Muscle of leg (tissue), 11 donors: ENCODE data around the gene NOXO1. TPM values are rescaled to one million over a fixed set of nuclear protein-coding genes. Genes with fewer than 3 reads are reported as not detected.
"Not testable (repeated sequence)": the region's sequence is repeated elsewhere in the genome, so short reads cannot be mapped to it uniquely, and the experiment has no call there.

ENCODE experiments used
- DNase-seq: peaks from one replicate; pipeline ENCODE4 v3.0.0; 2013
- H3K27ac ChIP-seq: one replicate; pipeline ENCODE4 v1.5.1; 2013; ENCODE audit warnings: mild to moderate bottlenecking, low read length, control low read depth
- H3K27me3 ChIP-seq: one replicate; pipeline ENCODE4 v1.6.1; 2013; ENCODE audit warnings: low read length; ENCODE audit not compliant: control insufficient read depth, insufficient read depth
- H3K36me3 ChIP-seq: one replicate; pipeline ENCODE4 v1.6.1; 2013; ENCODE audit warnings: low read length; ENCODE audit not compliant: control insufficient read depth, insufficient read depth
- H3K4me1 ChIP-seq: one replicate; pipeline ENCODE4 v1.6.1; 2013; ENCODE audit warnings: low read length; ENCODE audit not compliant: control insufficient read depth, insufficient read depth
- H3K4me3 ChIP-seq: one replicate; pipeline ENCODE4 v1.5.1; 2013; ENCODE audit warnings: low read length, control low read depth
- H3K9me3 ChIP-seq: replicated peaks from 2 replicates; pipeline ENCODE4 v1.6.1; 2013; ENCODE audit warnings: low read depth, low read length; ENCODE audit not compliant: control insufficient read depth
- WGBS: methylation state at CpG from one replicate; pipeline ENCODE4 v1.1.5; 2013; ENCODE audit warnings: missing lambda C conversion rate; ENCODE audit not compliant: insufficient coverage; 5-methylcytosine and 5-hydroxymethylcytosine counted together
- polyA plus RNA-seq, 8 donors: library from polyadenylated mRNA; unstranded; fragments of 120-200 nt; gene quantifications; one replicate each; pipeline versions ENCODE4 v1.2.1 to v1.2.3, GENCODE V29; 2013; ENCODE audit warnings: inconsistent platforms in 1 of 8, low replicate concordance in 1 of 8; ENCODE audit not compliant: insufficient read length in 8 of 8, insufficient read depth in 1 of 8
- total RNA-seq: library from RNA; stranded (reverse); fragments of 120-200 nt; gene quantifications from one replicate; pipeline ENCODE4 v1.2.4, GENCODE V29; 2013

Gene NOXO1
- total and polyA plus RNA-seq, 9 donors, result 0.29 to 1.7 (median 0.89) TPM

GRCh38 chr16:1971796-1972489 lies 9.3 kb downstream of the NOXO1 start, which contains the start of gene TBL3:
TBL3 (plus strand) TSS chr16:1972053; CDS start chr16:1972165, 112 bp downstream.
- under 1% methylated on average over 78 of the region's 78 CpGs for WGBS
- Histone ChIP-seq H3K4me3 (peak within 1 kb of the TSS; percentile 98), H3K27me3 (peaks cover 3% of the 10 kb centered on the region), H3K36me3 (peaks cover 30% of the 10 kb centered on the region), H3K9me3 (no peaks in the 10 kb centered on the region), H3K27ac (peak within 1 kb of the TSS; percentile 94), H3K4me1 (peaks cover 19% of the 10 kb centered on the region)
- peak; percentile 97 for DNase-seq

- Histone ChIP-seq H3K4me1 (peaks cover 30% of the 10 kb centered on the region), H3K27ac (no peak overlapping the region), H3K36me3 (peaks cover 9% of the 10 kb centered on the region), H3K4me3 (no peak overlapping the region), H3K9me3 (no peaks in the 10 kb centered on the region), H3K27me3 (no peaks in the 10 kb centered on the region)
- WGBS, result 86% methylated on average over 39 of the region's 41 CpGs
- DNase-seq, result no peak
Measured at GRCh38 chr16:1968146-1968953, 12.9 kb downstream of the NOXO1 start.

- DNase-seq, result no peak
- no peaks in the 10 kb centered on the region for H3K9me3 ChIP-seq
- H3K4me3 ChIP-seq, result peak within 1 kb of the TSS; percentile 93
- peaks cover 29% of the 10 kb centered on the region for H3K4me1 ChIP-seq
- H3K36me3 ChIP-seq, result peaks cover 24% of the 10 kb centered on the region
- peak within 1 kb of the TSS; percentile 97 for H3K27ac ChIP-seq
- H3K27me3 ChIP-seq, result no peaks in the 10 kb centered on the region
- WGBS, result 92% methylated on average over 4 of the region's 6 CpGs
Measured at GRCh38 chr16:1966460-1966859, 14.8 kb downstream of the NOXO1 start, which contains the start of gene RNF151. RNF151 (plus strand) TSS chr16:1966856; CDS start chr16:1966882, 26 bp downstream.

- Histone ChIP-seq H3K27ac (peak overlapping the region; percentile 97), H3K27me3 (no peaks in the 10 kb centered on the region), H3K4me1 (peaks cover 30% of the 10 kb centered on the region), H3K4me3 (peak overlapping the region; percentile 93), H3K9me3 (no peaks in the 10 kb centered on the region), H3K36me3 (peaks cover 32% of the 10 kb centered on the region)
- DNase-seq, result no peak
- 19% methylated on average over 24 of the region's 24 CpGs for WGBS
Measured at GRCh38 chr16:1965396-1966001, 15.8 kb downstream of the NOXO1 start.

- Histone ChIP-seq H3K4me3 (peak within 1 kb of the TSS; percentile 93), H3K36me3 (peaks cover 33% of the 10 kb centered on the region), H3K4me1 (peaks cover 36% of the 10 kb centered on the region), H3K9me3 (no peaks in the 10 kb centered on the region), H3K27ac (peak within 1 kb of the TSS; percentile 97), H3K27me3 (no peaks in the 10 kb centered on the region)
- DNase-seq, result peak; percentile 99
- 0% methylated on average over 92 of the region's 97 CpGs for WGBS
Measured at GRCh38 chr16:1964506-1965395, 16.5 kb downstream of the NOXO1 start, which contains the start of gene RPS2. RPS2 (minus strand) TSS chr16:1964826; CDS start chr16:1964625, 201 bp downstream.

GRCh38 chr16:1963806-1964505 lies 17.3 kb downstream of the NOXO1 start:
- Histone ChIP-seq H3K27ac (peak overlapping the region; percentile 96), H3K4me3 (peak overlapping the region; percentile 93), H3K36me3 (peaks cover 33% of the 10 kb centered on the region), H3K4me1 (peaks cover 38% of the 10 kb centered on the region), H3K27me3 (no peaks in the 10 kb centered on the region), H3K9me3 (no peaks in the 10 kb centered on the region)
- peak; percentile 50 for DNase-seq
- WGBS, result 5% methylated on average over 29 of the region's 44 CpGs

- not testable (repeated sequence) for H3K27ac ChIP-seq, H3K9me3 ChIP-seq, H3K27me3 ChIP-seq, H3K4me3 ChIP-seq, DNase-seq
- H3K36me3 ChIP-seq, result peaks cover 33% of the 10 kb centered on the region
- WGBS, result 80% methylated on average over 13 of the region's 37 CpGs
- H3K4me1 ChIP-seq, result peaks cover 42% of the 10 kb centered on the region
Measured at GRCh38 chr16:1962161-1963153, 18.8 kb downstream of the NOXO1 start.

GRCh38 chr16:1961651-1962067 lies 19.6 kb downstream of the NOXO1 start:
- DNase-seq, result no peak
- no peaks in the 10 kb centered on the region for H3K27me3 ChIP-seq
- H3K27ac ChIP-seq, result no peak overlapping the region
- no peaks in the 10 kb centered on the region for H3K9me3 ChIP-seq
- peaks cover 33% of the 10 kb centered on the region for H3K36me3 ChIP-seq
- no peak overlapping the region for H3K4me3 ChIP-seq
- H3K4me1 ChIP-seq, result peaks cover 42% of the 10 kb centered on the region
- WGBS, result 50% methylated on average over 3 of the region's 6 CpGs
